ENCODE data around the gene C1R. TPM values are rescaled to one million over a fixed set of nuclear protein-coding genes. Genes with fewer than 3 reads are reported as not detected.

Gene C1R
- total RNA-seq, 4 donors from 2014 or later, result 265 to 697 (median 433) TPM

DNA sequence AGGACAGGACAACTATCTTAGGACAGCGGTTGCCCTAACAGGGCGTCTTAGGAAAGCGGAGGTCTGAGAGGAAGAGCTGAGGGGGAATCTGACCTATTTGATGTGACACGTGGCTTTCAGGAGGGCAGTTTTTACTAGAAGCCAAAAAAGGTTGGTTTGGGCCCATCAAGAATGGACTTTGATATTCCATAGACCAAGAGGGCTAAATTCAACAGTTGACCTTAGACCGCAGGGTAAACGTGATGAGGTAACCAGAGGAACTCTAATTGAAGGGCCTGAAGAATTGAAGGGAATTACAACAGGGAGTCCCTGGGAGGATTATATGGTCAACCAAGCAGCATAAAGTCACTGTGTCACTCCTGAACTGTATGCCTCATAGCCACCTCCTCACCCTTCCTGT, 20.2 kb downstream of the C1R start:
- TF ChIP-seq, protein P1, sequence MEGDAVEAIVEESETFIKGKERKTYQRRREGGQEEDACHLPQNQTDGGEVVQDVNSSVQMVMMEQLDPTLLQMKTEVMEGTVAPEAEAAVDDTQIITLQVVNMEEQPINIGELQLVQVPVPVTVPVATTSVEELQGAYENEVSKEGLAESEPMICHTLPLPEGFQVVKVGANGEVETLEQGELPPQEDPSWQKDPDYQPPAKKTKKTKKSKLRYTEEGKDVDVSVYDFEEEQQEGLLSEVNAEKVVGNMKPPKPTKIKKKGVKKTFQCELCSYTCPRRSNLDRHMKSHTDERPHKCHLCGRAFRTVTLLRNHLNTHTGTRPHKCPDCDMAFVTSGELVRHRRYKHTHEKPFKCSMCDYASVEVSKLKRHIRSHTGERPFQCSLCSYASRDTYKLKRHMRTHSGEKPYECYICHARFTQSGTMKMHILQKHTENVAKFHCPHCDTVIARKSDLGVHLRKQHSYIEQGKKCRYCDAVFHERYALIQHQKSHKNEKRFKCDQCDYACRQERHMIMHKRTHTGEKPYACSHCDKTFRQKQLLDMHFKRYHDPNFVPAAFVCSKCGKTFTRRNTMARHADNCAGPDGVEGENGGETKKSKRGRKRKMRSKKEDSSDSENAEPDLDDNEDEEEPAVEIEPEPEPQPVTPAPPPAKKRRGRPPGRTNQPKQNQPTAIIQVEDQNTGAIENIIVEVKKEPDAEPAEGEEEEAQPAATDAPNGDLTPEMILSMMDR (IDR thresholded peaks at IDR 0.05; ENCODE audit: low read depth), result no peak

DNA sequence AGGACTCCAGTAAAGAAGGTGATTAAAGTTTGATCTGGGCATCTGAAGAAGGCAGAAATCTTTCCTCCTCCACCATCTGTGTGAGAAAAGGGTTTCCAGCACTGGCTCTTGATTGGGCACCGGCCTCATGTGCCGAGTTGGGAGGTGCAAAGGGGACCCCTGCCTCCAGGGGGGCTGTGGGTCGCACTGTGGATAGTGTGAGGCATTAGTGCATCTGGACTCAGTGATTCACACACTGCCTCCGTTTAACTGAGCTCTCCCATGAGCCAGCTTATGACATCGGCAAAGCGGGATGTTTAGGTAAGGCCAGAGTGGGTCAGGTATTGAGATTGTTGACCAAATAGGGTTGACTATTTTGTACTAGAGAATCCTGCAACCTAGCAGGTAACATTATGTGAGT, 22.9 kb downstream of the C1R start:
- TF ChIP-seq, protein P1 (IDR thresholded peaks at IDR 0.05; ENCODE audit: low read depth), result no peak

DNA sequence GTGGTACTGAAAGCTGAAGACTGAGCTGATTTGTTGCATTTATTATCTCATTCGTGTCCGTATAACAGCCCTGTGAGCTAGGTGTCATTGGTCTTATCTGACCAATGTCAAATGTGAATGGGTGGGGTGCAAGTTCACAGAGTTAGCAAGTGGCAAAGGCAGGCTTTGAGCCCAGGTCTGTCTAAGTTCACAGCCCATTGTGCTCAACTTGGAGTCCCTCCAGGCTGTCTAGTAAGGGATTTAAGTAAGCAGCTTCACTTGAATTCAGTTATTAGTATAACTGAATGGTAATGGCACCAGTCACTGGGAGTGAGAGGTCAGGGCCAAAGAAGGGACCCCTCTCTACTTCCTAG, 23.3 kb downstream of the C1R start:
- TF ChIP-seq, protein P1 (IDR thresholded peaks at IDR 0.05; ENCODE audit: low read depth), result no peak

DNA sequence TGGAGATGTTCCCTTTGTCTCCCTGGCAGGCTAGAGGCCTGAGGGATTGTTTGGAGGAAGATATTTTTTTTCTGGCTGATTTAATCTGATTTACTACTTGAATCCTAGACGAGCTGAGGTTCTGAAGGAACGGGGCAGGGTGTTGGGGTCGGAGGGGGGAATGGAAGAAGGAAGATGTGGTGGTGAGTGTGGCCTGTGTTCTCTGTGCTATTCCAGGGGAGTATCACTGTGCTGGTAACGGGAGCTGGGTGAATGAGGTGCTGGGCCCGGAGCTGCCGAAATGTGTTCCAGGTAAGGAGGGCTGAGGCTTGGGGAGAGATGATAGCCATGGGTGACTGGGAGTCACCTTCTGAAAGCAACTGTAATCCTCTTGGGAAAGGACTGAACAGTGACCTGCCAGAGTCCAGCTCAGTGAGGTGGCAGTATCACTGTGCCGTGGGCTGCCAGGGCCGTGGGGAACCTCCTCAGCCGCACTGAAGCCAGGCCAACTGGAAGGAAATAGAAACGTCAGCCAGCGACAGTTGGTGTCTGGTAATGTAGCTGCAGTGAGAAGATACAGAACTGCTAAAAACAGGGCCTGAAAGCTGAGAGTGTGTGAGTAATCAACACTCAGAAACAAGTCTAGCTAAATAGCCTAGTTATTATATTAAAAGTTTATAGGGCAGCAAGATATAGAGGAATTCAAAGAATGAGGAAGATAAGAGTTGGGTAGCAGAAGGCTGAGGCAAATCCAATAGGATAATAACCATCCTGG, 23.8 kb downstream of the C1R start:
- TF ChIP-seq, protein P1 (IDR thresholded peaks at IDR 0.05; ENCODE audit: low read depth), result no peak

DNA sequence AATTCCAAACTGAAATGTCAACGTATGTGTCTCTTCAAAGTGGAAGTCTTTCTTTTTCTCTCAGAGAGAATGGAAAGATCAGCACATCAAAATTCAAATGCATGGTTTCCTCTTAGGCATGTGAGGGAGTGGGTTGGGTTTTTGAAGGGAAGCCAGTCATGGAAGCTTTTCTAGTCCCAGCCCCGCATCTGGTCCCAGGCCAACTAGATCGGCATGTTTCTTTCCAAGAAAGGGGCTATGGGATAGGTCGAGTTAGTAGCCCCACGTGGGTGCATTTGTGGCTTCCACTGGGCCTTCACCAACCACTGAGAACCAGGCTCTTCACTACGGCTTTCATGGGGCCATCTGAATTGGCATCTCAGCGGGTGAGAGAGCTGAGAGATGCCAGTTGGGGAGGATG, 25.1 kb downstream of the C1R start:
- TF ChIP-seq, protein P1 (IDR thresholded peaks at IDR 0.05; ENCODE audit: low read depth), result no peak

DNA sequence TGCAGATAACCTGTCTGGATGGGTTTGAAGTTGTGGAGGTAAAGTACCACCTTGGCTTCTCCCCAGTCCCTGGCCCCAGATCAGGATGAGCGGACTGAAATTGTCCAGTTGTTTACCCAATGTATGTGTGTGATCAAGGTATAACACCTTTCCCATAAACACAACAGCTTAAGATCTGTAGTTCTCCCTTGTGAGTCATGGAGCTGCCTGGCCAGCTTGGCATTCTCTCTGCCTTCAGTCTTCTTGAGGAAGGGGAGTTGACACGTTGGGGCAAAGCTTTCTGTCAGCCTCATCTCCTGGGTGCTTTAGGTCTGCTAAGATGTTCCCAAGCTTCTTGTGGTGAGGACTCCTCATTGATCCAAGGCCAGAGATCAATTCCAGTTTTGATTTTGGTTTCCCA, 25.6 kb downstream of the C1R start:
- TF ChIP-seq, protein P1 (IDR thresholded peaks at IDR 0.05; ENCODE audit: low read depth), result no peak

DNA sequence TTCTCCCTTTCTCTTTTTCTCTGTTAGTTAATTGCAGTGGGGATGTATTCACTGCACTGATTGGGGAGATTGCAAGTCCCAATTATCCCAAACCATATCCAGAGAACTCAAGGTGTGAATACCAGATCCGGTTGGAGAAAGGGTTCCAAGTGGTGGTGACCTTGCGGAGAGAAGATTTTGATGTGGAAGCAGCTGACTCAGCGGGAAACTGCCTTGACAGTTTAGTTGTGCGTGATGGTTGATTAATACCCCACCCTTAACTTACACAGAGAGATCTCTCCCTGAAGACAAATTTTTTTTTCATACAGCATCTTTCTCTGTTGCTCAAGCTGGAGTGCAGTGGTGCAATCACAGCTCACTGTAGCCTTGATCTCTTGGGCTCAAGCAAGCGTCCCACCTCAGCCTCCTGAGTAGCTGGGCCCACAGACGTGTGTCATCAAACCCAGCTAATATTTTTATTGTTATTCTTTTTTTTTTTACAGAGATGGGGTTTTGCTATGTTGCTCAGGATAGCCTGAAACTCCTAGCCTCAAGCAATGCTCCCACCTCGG, 27.1 kb downstream of the C1R start:
- TF ChIP-seq, protein P1 (IDR thresholded peaks at IDR 0.05; ENCODE audit: low read depth), result no peak
